SK-N-MC (cell line): ENCODE results near the gene PHTF1.

Source experiments
- EZH2 ChIP-seq: fragments of 200-600 bp; sonication (generic); IDR thresholded peaks from one replicate; pipeline ENCODE4 v1.6.1; 2017; ENCODE audit warnings: antibody characterized with exemption
- FOXP2 ChIP-seq: optimal IDR thresholded peaks from 2 replicates; pipeline ENCODE3; 2011; ENCODE audit warnings: mild to moderate bottlenecking, moderate library complexity; ENCODE audit not compliant: insufficient read depth; ENCODE audit errors: extremely low read length, control extremely low read depth
- POLR2AphosphoS5 ChIP-seq: IDR thresholded peaks from 2 replicates; pipeline ENCODE4 v1.6.1; 2012; ENCODE audit warnings: mild to moderate bottlenecking, low read depth, low read length, borderline replicate concordance

- TF ChIP-seq POLR2AphosphoS5 (no peak), EZH2 (no peak), FOXP2 (no peak)
Observed at GRCh38 chr1:113684153-113684541, 75.1 kb downstream of the PHTF1 start.
